Muscle of leg (tissue), 11 donors: ENCODE data around the gene LRP2. TPM values are rescaled to one million over a fixed set of nuclear protein-coding genes. Genes with fewer than 3 reads are reported as not detected.

Experiments used
- DNase-seq: peaks from one replicate; pipeline ENCODE4 v3.0.0; 2013
- H3K27ac ChIP-seq: one replicate; pipeline ENCODE4 v1.5.1; 2013; ENCODE audit warnings: mild to moderate bottlenecking, low read length, control low read depth
- H3K27me3 ChIP-seq: one replicate; pipeline ENCODE4 v1.6.1; 2013; ENCODE audit warnings: low read length; ENCODE audit not compliant: control insufficient read depth, insufficient read depth
- H3K36me3 ChIP-seq: one replicate; pipeline ENCODE4 v1.6.1; 2013; ENCODE audit warnings: low read length; ENCODE audit not compliant: control insufficient read depth, insufficient read depth
- H3K4me1 ChIP-seq: one replicate; pipeline ENCODE4 v1.6.1; 2013; ENCODE audit warnings: low read length; ENCODE audit not compliant: control insufficient read depth, insufficient read depth
- H3K4me3 ChIP-seq: one replicate; pipeline ENCODE4 v1.5.1; 2013; ENCODE audit warnings: low read length, control low read depth
- H3K9me3 ChIP-seq: replicated peaks from 2 replicates; pipeline ENCODE4 v1.6.1; 2013; ENCODE audit warnings: low read depth, low read length; ENCODE audit not compliant: control insufficient read depth
- WGBS: methylation state at CpG from one replicate; pipeline ENCODE4 v1.1.5; 2013; ENCODE audit warnings: missing lambda C conversion rate; ENCODE audit not compliant: insufficient coverage; 5-methylcytosine and 5-hydroxymethylcytosine counted together
- polyA plus RNA-seq, 8 donors: library from polyadenylated mRNA; unstranded; fragments of 120-200 nt; gene quantifications; one replicate each; pipeline versions ENCODE4 v1.2.1 to v1.2.3, GENCODE V29; 2013; ENCODE audit warnings: inconsistent platforms in 1 of 8, low replicate concordance in 1 of 8; ENCODE audit not compliant: insufficient read length in 8 of 8, insufficient read depth in 1 of 8
- total RNA-seq: library from RNA; stranded (reverse); fragments of 120-200 nt; gene quantifications from one replicate; pipeline ENCODE4 v1.2.4, GENCODE V29; 2013

The LRP2 gene
- total and polyA plus RNA-seq, 9 donors = 0.05 to 0.40 (median 0.09) TPM; not detected in 1

DNA sequence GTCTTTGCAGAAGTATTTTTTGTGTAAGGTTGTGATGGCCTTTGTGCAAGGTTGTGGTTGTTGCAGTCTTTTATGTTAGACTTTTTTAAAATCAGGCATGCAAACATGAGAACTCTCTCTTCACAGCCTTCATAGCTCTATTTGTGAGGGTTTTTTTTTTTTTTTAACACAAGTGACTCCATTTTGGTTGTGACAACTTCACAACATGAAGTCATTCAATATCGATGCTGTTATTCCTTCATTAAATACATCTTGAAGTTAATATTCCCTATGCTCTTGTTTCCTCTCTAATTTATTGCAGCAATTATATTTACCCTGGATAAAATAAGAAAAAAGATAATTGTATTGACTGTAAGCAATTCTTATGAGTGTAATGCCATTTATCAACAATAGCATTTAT lies 257.5 kb downstream of the LRP2 start:
- Histone ChIP-seq H3K36me3 (no peaks in the 10 kb centered on the region), H3K4me3 (no peak overlapping the region), H3K9me3 (no peaks in the 10 kb centered on the region), H3K4me1 (no peaks in the 10 kb centered on the region), H3K27me3 (peaks cover 2% of the 10 kb centered on the region), H3K27ac (no peak overlapping the region)
- WGBS = no CpG with 5 or more reads among the region's 1 CpG
- DNase-seq = no peak

DNA sequence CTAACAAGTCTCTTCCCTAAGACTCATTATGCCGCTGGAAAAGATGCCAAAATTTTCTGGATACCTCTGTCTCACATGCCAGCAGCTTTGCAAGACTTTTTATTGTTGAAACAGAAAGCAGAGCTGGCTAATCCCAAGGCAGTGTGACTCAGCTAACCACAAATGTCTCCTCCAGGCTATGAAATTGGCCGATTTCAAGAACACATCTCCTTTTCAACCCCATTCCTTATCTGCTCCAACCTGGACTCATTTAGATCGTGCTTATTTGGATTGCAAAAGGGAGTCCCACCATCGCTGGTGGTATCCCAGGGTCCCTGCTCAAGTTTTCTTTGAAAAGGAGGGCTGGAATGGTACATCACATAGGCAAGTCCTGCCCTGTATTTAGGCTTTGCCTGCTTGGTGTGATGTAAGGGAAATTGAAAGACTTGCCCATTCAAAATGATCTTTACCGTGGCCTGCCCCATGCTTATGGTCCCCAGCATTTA lies 266.7 kb downstream of the LRP2 start:
- no peak overlapping the region for H3K4me3 ChIP-seq
- H3K4me1 ChIP-seq = no peaks in the 10 kb centered on the region
- no peaks in the 10 kb centered on the region for H3K27me3 ChIP-seq
- no peak overlapping the region for H3K27ac ChIP-seq
- H3K36me3 ChIP-seq = no peaks in the 10 kb centered on the region
- WGBS = 67% methylated on average over 2 of the region's 5 CpGs
- H3K9me3 ChIP-seq = no peaks in the 10 kb centered on the region
- DNase-seq = no peak

GRCh38 chr2:169094676-169095075 lies 267.7 kb downstream of the LRP2 start:
- Histone ChIP-seq H3K27me3 (no peaks in the 10 kb centered on the region), H3K36me3 (no peaks in the 10 kb centered on the region), H3K27ac (no peak overlapping the region), H3K4me1 (no peaks in the 10 kb centered on the region), H3K9me3 (no peaks in the 10 kb centered on the region), H3K4me3 (no peak overlapping the region)
- WGBS = no CpG with 5 or more reads among the region's 1 CpG
- no peak for DNase-seq

- Histone ChIP-seq H3K4me3 (no peak overlapping the region), H3K27me3 (no peaks in the 10 kb centered on the region), H3K4me1 (no peaks in the 10 kb centered on the region), H3K27ac (no peak overlapping the region), H3K9me3 (no peaks in the 10 kb centered on the region), H3K36me3 (no peaks in the 10 kb centered on the region)
- WGBS = no CpG with 5 or more reads among the region's 2 CpGs
- no peak for DNase-seq
Observed at GRCh38 chr2:169093535-169093934, 268.8 kb downstream of the LRP2 start.

GRCh38 chr2:169091761-169092519 lies 270.4 kb downstream of the LRP2 start:
- no peaks in the 10 kb centered on the region for H3K4me1 ChIP-seq
- H3K4me3 ChIP-seq = no peak overlapping the region
- H3K9me3 ChIP-seq = no peaks in the 10 kb centered on the region
- H3K27ac ChIP-seq = no peak overlapping the region
- WGBS = no CpG with 5 or more reads among the region's 8 CpGs
- no peak for DNase-seq
- H3K27me3 ChIP-seq = no peaks in the 10 kb centered on the region
- no peaks in the 10 kb centered on the region for H3K36me3 ChIP-seq

DNA sequence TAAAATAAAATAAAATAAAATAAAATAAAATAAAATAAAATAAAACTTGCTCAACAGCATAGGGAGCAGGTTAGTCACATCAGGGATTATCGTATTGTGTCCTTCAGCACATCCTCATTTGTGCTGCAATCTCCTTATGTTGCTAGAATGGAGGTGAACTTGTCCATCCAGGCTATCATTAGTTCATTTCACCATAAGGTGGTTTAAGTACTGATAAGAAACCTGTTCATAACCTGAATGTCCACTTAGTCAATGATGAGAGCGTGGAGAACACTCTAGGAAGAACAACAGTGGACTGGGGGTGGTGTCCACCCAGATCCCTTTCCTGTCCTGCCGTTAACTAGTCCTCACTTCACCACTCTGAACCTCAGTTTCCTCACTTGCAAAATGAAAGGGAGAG lies 271.1 kb downstream of the LRP2 start:
- H3K4me1 ChIP-seq = no peaks in the 10 kb centered on the region
- no peak overlapping the region for H3K4me3 ChIP-seq
- DNase-seq = no peak
- no peaks in the 10 kb centered on the region for H3K9me3 ChIP-seq
- H3K27me3 ChIP-seq = no peaks in the 10 kb centered on the region
- H3K27ac ChIP-seq = no peak overlapping the region
- WGBS = no CpG with 5 or more reads among the region's 3 CpGs
- no peaks in the 10 kb centered on the region for H3K36me3 ChIP-seq

- DNase-seq = no peak
- WGBS = no CpG with 5 or more reads among the region's 6 CpGs
- H3K36me3 ChIP-seq = no peaks in the 10 kb centered on the region
- H3K4me1 ChIP-seq = no peaks in the 10 kb centered on the region
- no peak overlapping the region for H3K27ac ChIP-seq
- H3K27me3 ChIP-seq = no peaks in the 10 kb centered on the region
- no peak overlapping the region for H3K4me3 ChIP-seq
- H3K9me3 ChIP-seq = no peaks in the 10 kb centered on the region
Observed at GRCh38 chr2:169090133-169090820, 272.1 kb downstream of the LRP2 start.

- Histone ChIP-seq H3K27ac (no peak overlapping the region), H3K36me3 (no peaks in the 10 kb centered on the region), H3K4me1 (no peaks in the 10 kb centered on the region), H3K27me3 (no peaks in the 10 kb centered on the region), H3K9me3 (no peaks in the 10 kb centered on the region), H3K4me3 (no peak overlapping the region)
- DNase-seq = no peak
- no CpG with 5 or more reads among the region's 2 CpGs for WGBS
Observed at GRCh38 chr2:169089182-169089581, 273.2 kb downstream of the LRP2 start.

DNA sequence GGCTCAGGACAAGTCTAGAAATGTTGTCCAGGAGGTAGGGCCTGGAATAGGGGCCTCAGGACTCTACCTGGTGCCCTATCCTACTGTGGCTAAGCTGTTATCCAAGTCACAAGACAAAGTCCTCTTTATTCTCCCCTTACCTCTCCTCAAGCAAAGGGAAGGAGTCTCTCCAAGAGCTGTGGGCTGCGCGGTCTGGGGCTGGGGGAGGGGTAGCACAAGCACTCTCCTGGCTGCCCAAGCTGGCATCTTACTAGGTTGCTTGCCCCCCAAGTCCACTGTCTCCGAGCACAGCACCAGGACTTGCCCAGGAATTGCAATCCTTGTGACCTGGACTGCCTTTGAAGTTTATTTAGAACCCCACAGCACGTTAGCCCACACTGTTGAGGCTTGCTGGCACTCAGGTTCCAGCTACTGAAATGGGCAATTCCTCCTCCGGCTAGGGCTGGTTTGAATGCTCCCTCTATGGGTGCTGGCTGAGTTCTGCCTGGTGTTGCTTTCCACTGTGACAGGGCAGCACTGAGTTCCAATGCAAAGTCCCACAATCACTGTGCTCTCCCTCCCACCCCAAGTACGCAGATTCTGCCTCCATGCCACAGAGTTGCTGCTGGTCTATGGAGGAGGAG lies 274.5 kb downstream of the LRP2 start:
- H3K27ac ChIP-seq = no peak overlapping the region

GRCh38 chr2:169086893-169087467 lies 275.4 kb downstream of the LRP2 start:
- WGBS = 100% methylated on average over 1 of the region's 3 CpGs
- H3K4me1 ChIP-seq = no peaks in the 10 kb centered on the region
- H3K36me3 ChIP-seq = no peaks in the 10 kb centered on the region
- H3K27me3 ChIP-seq = no peaks in the 10 kb centered on the region
- H3K4me3 ChIP-seq = no peak overlapping the region
- no peaks in the 10 kb centered on the region for H3K9me3 ChIP-seq
- DNase-seq = no peak
- no peak overlapping the region for H3K27ac ChIP-seq

More for the DNA sequence above, 274.5 kb downstream of the LRP2 start:
- H3K4me1 ChIP-seq = no peaks in the 10 kb centered on the region
- no peaks in the 10 kb centered on the region for H3K27me3 ChIP-seq
- H3K36me3 ChIP-seq = no peaks in the 10 kb centered on the region
- H3K9me3 ChIP-seq = no peaks in the 10 kb centered on the region
- 76% methylated on average over 3 of the region's 6 CpGs for WGBS
- H3K4me3 ChIP-seq = no peak overlapping the region
- DNase-seq = no peak
